Measurements from ENCODE around the gene SH3YL1.
A peak's percentile ranks its signal among the peaks of the same experiment; 100 is the strongest.
"Not testable (repeated sequence)": the region's sequence is repeated elsewhere in the genome, so short reads cannot be mapped to it uniquely, and the experiment has no call there.

SH3YL1 gene

DNA sequence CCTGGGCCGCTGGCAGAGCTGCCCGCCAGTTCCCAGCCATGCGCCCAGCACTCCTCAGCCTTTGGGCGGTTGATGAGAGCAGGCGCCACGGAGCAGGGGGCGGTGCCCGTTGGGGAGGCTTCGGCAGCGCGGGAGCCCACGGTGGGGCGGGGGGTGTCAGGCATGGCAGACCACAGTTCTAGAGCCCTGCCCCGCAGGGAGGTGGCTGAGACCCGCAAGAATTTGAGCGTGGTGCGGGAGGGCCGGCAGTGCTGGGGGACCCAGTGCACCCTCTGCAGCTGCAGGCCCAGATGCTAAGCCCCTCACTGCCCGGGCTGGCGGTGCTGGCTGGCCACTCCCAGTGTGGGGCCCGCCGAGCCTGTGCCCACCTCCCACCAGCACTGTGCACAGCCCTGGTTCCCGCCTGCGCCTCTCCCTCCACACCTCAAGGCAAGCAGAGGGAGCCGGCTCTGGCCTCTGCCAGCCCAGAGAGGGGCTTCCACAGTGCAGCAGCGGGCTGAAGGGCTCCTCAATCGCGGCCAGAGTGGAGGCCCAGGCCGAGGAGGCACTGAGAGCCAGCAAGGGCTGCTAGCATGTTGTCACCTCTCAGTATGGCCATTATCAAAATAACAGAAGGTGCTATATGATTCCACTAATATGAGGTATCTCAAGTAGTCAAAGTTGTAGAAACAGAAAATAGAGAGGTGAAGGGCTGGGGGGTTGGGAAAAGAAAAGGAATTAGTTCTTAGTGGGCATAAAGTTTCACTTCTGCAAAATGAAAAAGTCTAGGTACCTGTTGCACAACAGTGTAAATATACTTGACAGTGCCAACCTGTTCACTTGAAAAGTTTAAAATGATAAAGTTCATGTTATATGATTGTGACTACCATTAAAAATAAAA is 72.3 kb downstream of the SH3YL1 start:
- FAIRE-seq, result no peak
- DNase-seq (ENCODE audit: insufficient read length, low spot score), result no peak

DNA sequence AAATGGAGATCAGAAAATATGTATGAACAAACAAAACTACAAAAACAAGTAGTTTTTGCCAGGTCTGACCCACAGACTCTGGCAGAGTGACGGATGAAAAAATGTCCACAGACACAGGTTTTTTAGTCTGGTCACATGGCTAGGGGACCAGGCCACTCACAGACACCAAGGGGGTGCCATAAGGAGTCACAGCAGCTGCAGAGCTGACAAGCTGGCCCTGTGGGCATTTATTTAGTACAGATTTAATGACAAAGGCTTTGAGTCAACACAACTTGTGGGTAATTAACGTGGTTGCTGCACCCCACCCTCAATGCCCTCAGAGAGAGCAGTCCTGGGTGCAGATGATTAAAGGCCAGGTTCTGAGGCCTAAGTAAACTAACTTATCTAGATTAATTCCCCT is 76.0 kb downstream of the SH3YL1 start:
- FAIRE-seq (no peak), DNase-seq (ENCODE audit: insufficient read length, low spot score) (no peak)

DNA sequence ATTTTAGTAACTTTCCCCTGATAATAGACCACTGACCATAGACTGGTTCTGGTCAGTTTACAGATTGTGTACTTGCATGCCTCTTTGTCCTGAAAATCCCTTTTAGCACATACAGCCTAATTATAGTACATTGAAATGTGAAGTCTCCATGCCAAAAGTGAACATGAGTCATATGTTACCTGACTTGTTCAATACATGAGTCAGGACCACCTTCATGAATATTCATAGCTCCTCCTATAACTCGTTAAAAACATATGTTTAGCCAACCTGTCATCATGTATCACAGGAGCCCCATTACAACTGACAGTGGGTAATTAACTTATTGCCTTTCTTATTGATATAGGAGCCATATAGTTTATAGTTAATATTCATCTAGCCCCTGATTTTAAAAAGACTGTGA is 78.6 kb downstream of the SH3YL1 start:
- no peak for DNase-seq (ENCODE audit: insufficient read length, low spot score)
- FAIRE-seq, result no peak

DNA sequence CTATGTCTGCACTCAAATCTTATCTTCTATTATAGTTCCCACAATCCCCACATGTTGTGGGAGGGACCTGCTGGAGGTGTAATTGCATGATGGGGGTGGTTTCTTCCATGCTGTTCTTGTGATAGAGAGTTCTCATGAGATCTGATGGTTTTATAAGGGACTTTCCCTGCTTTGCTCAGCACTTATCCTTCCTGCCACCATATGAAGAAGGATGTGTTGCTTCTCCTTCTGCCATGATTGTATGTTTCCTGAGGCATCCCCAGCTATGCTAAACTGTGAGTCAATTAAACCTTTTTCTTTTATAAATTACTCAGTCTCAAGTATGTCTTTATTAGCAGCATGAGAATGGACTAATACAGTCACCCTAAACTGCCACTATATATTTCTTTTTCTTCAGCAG is 79.1 kb downstream of the SH3YL1 start:
- no peak for DNase-seq (ENCODE audit: insufficient read length, low spot score)
- FAIRE-seq, result peak; percentile 9

DNA sequence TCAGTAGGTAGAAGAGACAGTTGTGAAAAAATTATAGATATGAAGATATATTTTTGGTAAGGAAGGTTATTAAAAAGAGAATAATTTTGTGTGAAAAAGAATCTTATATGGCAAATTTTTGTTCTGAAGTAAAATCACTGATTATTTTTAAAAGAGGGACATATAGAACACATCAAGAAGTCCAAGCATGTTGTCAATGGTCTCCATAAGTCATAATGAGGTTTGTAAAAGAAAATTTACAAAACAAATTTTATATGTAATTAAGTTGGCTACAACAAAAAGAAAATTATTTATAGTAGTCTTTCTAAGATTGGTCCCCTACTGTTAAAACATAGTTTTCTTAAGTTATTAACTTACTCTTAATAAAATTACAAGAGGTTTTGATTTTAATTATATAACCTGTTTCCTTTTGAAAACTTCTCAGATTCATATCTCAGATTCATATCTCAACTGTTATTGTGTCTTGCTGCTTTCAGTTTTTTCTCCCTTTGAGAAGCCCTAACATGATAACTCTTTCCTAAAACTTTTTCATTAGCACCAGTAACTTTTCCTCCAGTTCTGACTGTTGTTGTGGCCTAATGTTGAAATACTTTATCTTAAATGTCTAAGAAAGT is 81.2 kb downstream of the SH3YL1 start:
- DNase-seq (ENCODE audit: insufficient read length, low spot score) (no peak), FAIRE-seq (no peak)

DNA sequence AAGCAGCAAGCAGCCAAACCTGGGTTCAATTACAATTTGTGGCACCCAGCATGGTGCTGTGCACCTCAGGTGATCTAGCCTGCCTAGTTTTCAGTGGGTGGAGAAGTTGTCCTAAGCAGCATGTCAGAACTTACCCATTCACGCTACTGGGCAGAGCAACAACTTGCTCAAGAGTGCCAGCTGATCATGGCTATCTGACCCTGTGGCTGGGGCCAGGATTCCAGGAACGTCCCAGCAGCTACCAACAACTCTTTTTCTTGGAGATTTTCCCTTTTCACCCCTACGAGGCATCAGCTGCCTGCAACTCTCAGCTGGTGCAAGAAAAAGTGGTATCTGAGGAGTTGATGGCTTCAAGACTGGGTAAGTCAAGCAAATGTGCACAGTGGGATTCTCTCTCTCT is 83.5 kb downstream of the SH3YL1 start:
- DNase-seq (ENCODE audit: insufficient read length, low spot score) (no peak), FAIRE-seq (no peak)

DNA sequence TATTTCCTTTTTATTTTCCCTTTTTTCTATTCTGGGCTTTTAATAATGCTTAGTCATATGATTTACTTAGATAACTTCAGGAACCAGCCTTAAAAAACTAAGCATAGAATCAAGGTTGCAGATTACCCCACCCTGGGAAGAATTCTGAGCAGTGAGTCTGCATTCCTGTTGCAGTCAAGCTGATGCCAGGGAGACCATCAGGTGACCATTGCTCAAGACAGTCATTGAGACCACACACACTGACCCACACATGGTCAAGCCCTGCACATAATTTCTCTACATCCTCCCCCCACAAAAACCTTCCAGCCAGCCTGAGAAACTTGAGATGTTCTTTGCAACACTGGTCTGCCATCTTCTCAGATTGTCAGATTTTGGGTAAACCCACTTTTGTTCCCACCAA is 83.9 kb downstream of the SH3YL1 start:
- FAIRE-seq (peak; percentile 4), DNase-seq (ENCODE audit: insufficient read length, low spot score) (no peak)

DNA sequence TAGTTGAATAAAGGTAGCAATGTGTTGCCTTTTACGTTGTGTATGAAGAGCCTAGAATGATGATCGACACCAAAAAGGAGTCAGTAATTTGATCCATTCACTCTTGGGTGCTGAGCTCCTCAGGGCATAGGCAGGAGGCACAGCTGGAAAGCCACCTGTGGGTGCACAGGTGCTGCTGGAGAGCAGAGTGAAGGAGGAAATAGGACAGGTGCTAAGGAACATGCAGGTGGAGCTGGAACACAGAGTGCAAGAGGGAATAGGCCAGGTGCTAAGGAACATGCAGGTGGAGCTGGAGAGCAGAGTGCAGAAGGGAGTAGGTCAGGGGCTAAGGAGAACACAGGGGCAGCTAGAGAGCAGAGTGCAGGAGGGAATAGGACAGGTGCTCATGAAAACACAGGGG is 86.1 kb downstream of the SH3YL1 start:
- FAIRE-seq (peak; percentile 16), DNase-seq (ENCODE audit: insufficient read length, low spot score) (no peak)

DNA sequence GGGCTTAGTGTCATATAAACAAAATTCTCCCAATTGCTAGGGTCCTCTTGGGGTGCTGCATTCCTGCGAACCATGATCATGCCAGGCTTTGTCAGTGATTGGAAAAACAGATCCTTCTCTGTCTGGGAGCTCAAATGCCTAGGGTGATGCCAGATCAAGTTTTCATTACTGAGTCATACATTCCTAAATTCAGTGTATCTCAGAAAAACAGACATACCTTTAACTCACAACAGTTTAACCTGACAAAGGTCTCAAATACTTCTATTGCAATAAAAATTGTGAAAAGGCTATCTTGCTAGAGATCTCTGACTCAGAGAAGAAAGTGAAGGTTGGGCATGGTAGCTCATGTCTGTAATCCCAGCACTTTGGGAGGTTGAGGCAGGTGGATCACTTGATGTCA is 86.9 kb downstream of the SH3YL1 start:
- DNase-seq (ENCODE audit: insufficient read length, low spot score) (no peak), FAIRE-seq (peak; percentile 57)

DNA sequence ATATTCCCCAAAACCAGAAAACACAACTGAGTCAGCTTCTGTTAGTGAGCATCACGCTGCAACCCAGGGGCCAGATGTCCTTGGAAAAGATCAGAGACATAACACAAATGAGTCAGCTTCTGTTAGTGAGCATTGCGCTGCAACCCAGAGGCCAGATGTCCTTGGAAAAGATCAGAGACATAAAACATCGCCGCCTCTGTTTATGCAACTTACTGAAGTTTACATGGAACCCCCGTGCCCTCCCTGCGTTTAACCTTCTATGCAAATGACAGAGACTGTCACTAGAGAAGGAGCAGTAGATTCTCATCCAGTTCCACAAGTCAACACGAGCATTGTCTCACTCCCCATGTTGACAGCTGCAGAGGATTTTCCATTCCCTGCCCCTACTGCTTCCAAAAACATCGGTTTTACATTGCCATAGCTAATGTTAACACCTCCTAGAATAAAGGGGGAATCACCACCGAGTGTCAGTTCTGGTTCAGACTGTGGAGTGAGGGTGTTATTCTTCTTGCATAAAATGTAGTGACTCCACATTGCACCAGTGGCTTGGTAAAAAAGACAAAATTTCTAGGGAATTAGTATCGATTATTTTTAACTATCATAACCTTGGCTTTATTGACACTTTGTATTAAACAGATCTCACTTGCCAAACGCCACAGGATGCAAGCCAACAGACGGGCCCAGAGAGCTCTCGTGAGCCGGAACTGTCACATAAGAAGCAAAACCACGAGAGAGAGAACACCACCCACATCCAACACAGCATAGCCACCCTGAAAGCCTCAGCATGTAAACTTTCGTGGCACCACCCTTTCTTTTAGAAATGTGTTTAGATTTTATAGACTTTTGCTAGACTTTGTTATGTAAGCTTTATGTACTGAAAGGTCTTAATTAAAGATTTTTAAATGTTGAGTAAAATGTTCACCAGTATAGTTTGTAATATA is 87.7 kb downstream of the SH3YL1 start:
- DNase-seq (ENCODE audit: insufficient read length, low spot score), result no peak
- FAIRE-seq, result no peak

DNA sequence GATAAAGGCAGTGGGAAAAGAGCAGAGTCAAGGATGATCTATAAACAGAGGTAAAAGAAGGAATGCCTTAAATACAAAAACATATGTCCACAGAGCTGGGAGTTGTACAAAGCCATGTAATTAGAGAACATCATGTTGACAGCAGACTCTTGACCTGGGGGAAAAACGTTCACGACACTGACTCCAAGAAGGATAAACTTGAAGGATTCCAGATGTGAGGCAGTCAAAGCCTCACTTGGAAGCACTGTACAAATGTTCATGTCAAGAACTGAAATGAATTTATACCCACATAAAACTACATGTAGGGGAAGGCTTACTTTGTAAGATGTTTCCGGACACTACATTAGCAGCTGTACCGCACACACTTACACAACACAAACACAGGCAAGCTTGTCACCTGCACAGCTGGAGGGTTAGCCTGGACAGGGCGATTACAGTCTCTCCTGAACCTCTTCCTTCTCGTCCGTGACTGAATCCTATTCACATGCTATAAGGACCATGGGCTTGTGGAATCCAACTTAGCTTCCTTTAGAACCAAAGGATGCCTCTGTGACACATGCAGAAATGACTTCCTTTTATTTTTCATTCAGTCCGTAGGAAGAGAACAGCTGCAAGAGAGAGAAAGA is 88.6 kb downstream of the SH3YL1 start:
- FAIRE-seq (peak; percentile 52), DNase-seq (ENCODE audit: insufficient read length, low spot score) (no peak)

DNA sequence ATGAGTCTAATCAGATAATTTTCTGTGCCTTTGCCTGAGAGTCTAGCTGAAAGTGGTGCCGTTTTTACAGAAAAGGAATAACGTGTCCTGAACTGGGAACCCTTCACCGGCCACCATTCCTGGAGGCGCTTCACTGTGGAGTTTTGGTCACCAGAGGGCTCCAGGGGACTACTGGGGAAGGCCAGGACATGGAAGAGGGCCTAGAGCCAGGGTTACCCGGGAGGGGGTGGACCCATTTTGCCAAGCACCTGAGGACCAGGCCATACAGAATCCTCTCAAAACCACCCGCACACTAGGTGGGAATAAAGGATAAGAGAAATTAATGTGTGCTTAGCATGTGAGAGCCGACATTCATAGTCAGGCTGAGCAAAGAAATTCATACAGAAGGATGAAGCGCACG is 91.7 kb downstream of the SH3YL1 start:
- not testable (repeated sequence) for DNase-seq (ENCODE audit: insufficient read length, low spot score); FAIRE-seq

DNA sequence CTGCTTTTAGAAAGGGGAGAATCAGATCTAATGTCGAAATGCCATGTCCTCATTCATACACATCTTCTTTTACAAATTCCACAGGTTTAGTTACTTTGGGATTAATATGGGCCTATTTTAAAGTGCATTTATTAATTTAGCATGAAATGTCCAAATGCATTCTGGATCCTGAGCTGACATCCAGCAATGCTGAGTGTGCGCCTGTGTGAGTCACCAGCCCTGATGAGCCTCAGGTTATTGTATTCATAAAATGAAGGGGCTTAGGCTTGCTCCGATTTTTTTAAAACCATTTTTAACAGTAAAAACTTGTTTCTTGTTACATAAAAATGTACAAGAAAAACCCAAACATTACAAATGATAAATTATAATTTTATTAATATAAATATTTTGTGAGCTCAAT is 94.1 kb downstream of the SH3YL1 start:
- no peak for FAIRE-seq

More for the DNA sequence above, 94.1 kb downstream of the SH3YL1 start:
- no peak for DNase-seq (ENCODE audit: insufficient read length, low spot score)
